ENCODE measurements around the gene SH3PXD2A. TPM values are rescaled to one million over a fixed set of nuclear protein-coding genes. Genes with fewer than 3 reads are reported as not detected.

The SH3PXD2A gene
- total RNA-seq, 1 experiment from 2014 or later = 54.9 TPM

GRCh38 chr10:103581499-103581898 lies 273.9 kb downstream of the SH3PXD2A start:
- DNase-seq (ENCODE audit: low spot score) = no peak
- intact Hi-C loops (cut with micrococcal nuclease; ENCODE audit: unreplicated experiment) = no loop called here
- TF ChIP-seq EZH2 (IDR thresholded peaks at IDR 0.05; ENCODE audit: borderline replicate concordance, low read depth, low read length, poor library complexity, severe bottlenecking) = no peak
- TF ChIP-seq, protein P1, sequence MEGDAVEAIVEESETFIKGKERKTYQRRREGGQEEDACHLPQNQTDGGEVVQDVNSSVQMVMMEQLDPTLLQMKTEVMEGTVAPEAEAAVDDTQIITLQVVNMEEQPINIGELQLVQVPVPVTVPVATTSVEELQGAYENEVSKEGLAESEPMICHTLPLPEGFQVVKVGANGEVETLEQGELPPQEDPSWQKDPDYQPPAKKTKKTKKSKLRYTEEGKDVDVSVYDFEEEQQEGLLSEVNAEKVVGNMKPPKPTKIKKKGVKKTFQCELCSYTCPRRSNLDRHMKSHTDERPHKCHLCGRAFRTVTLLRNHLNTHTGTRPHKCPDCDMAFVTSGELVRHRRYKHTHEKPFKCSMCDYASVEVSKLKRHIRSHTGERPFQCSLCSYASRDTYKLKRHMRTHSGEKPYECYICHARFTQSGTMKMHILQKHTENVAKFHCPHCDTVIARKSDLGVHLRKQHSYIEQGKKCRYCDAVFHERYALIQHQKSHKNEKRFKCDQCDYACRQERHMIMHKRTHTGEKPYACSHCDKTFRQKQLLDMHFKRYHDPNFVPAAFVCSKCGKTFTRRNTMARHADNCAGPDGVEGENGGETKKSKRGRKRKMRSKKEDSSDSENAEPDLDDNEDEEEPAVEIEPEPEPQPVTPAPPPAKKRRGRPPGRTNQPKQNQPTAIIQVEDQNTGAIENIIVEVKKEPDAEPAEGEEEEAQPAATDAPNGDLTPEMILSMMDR (conservative IDR thresholded peaks at IDR 0.05; ENCODE audit: low read depth, low read length) = no peak
- Histone ChIP-seq H3K4me3 (ENCODE audit: low read depth, low read length, poor library complexity, severe bottlenecking) (no peak overlapping the region), H3K27me3 (replicated peaks; ENCODE audit: insufficient read depth, low read depth, low read length, poor library complexity) (no peaks in the 10 kb centered on the region), H3K27ac (ENCODE audit: low read depth, low read length, poor library complexity, severe bottlenecking) (no peak overlapping the region), H3K9me3 (ENCODE audit: low read depth, low read length, poor library complexity, severe bottlenecking) (no peaks in the 10 kb centered on the region), H3K36me3 (ENCODE audit: insufficient read depth, low read length, poor library complexity, severe bottlenecking) (no peaks in the 10 kb centered on the region), H3K4me1 (ENCODE audit: insufficient read depth, low read length, poor library complexity, severe bottlenecking) (no peaks in the 10 kb centered on the region)
- ChIA-PET POLR2A (ENCODE audit: low non-redundant PET) (no interaction called here), CTCF (no interaction called here)
- no TSS peak for BruUV-seq (replicated peaks)

GRCh38 chr10:103580430-103580829 lies 274.9 kb downstream of the SH3PXD2A start:
- POLR2A ChIA-PET (ENCODE audit: low non-redundant PET) = no interaction called here
- H3K4me3 ChIP-seq (ENCODE audit: low read depth, low read length, poor library complexity, severe bottlenecking) = no peak overlapping the region
- H3K27ac ChIP-seq (ENCODE audit: low read depth, low read length, poor library complexity, severe bottlenecking) = no peak overlapping the region
- no peaks in the 10 kb centered on the region for H3K27me3 ChIP-seq (replicated peaks; ENCODE audit: insufficient read depth, low read depth, low read length, poor library complexity)
- BruUV-seq (replicated peaks) = no TSS peak
- H3K4me1 ChIP-seq (ENCODE audit: insufficient read depth, low read length, poor library complexity, severe bottlenecking) = no peaks in the 10 kb centered on the region
- TF ChIP-seq, protein P1 (conservative IDR thresholded peaks at IDR 0.05; ENCODE audit: low read depth, low read length) = no peak
- no peak for TF ChIP-seq EZH2 (IDR thresholded peaks at IDR 0.05; ENCODE audit: borderline replicate concordance, low read depth, low read length, poor library complexity, severe bottlenecking)
- DNase-seq (ENCODE audit: low spot score) = no peak
- CTCF ChIA-PET = no interaction called here
- H3K9me3 ChIP-seq (ENCODE audit: low read depth, low read length, poor library complexity, severe bottlenecking) = no peaks in the 10 kb centered on the region
- intact Hi-C loops (cut with micrococcal nuclease; ENCODE audit: unreplicated experiment) = no loop called here
- H3K36me3 ChIP-seq (ENCODE audit: insufficient read depth, low read length, poor library complexity, severe bottlenecking) = no peaks in the 10 kb centered on the region

GRCh38 chr10:103580011-103580410 lies 275.4 kb downstream of the SH3PXD2A start:
- no peak for DNase-seq (ENCODE audit: low spot score)
- ChIA-PET CTCF (no interaction called here), POLR2A (ENCODE audit: low non-redundant PET) (no interaction called here)
- Histone ChIP-seq H3K4me3 (ENCODE audit: low read depth, low read length, poor library complexity, severe bottlenecking) (no peak overlapping the region), H3K27me3 (replicated peaks; ENCODE audit: insufficient read depth, low read depth, low read length, poor library complexity) (no peaks in the 10 kb centered on the region), H3K4me1 (ENCODE audit: insufficient read depth, low read length, poor library complexity, severe bottlenecking) (no peaks in the 10 kb centered on the region), H3K9me3 (ENCODE audit: low read depth, low read length, poor library complexity, severe bottlenecking) (no peaks in the 10 kb centered on the region), H3K27ac (ENCODE audit: low read depth, low read length, poor library complexity, severe bottlenecking) (no peak overlapping the region), H3K36me3 (ENCODE audit: insufficient read depth, low read length, poor library complexity, severe bottlenecking) (no peaks in the 10 kb centered on the region)
- TF ChIP-seq, protein P1 (conservative IDR thresholded peaks at IDR 0.05; ENCODE audit: low read depth, low read length) = no peak
- TF ChIP-seq EZH2 (IDR thresholded peaks at IDR 0.05; ENCODE audit: borderline replicate concordance, low read depth, low read length, poor library complexity, severe bottlenecking) = no peak
- intact Hi-C loops (cut with micrococcal nuclease; ENCODE audit: unreplicated experiment) = no loop called here
- no TSS peak for BruUV-seq (replicated peaks)
